Duodenal mucosa (tissue), 2 donors: ENCODE results near the gene RASAL2.

Source experiments
- H3K27ac ChIP-seq: one replicate; pipeline ENCODE4 v1.7.0; 2013; ENCODE audit warnings: low read depth, low read length
- H3K27me3 ChIP-seq, 2 donors: one replicate each; pipeline ENCODE4 v1.7.0; 2013; ENCODE audit warnings: low read length in 2 of 2, control low read depth in 1 of 2; ENCODE audit not compliant: insufficient read depth in 2 of 2, control insufficient read depth in 1 of 2
- H3K36me3 ChIP-seq, 2 donors: one replicate each; pipeline ENCODE4 v1.7.0; 2013; ENCODE audit warnings: low read length in 2 of 2, control low read depth in 1 of 2; ENCODE audit not compliant: insufficient read depth in 2 of 2, control insufficient read depth in 1 of 2
- H3K4me1 ChIP-seq, 2 donors: one replicate each; pipeline ENCODE4 v1.7.0; 2013; ENCODE audit warnings: low read length in 2 of 2, control low read depth in 1 of 2; ENCODE audit not compliant: insufficient read depth in 2 of 2, control insufficient read depth in 1 of 2
- H3K4me3 ChIP-seq, 2 donors: one replicate each; pipeline ENCODE4 v1.7.0; 2013; ENCODE audit warnings: low read length in 2 of 2, low read depth in 1 of 2
- H3K9ac ChIP-seq, 2 donors: one replicate each; pipeline ENCODE4 v1.7.0; 2013; ENCODE audit warnings: low read length in 2 of 2, low read depth in 1 of 2
- H3K9me3 ChIP-seq, 2 donors: one replicate each; pipeline ENCODE4 v1.7.0; 2013; ENCODE audit warnings: low read length in 2 of 2, control low read depth in 1 of 2; ENCODE audit not compliant: control insufficient read depth in 1 of 2

The RASAL2 gene

GRCh38 chr1:178408871-178409270 lies 315.0 kb downstream of the RASAL2 start:
- H3K9ac ChIP-seq = no peak overlapping the region
- no peak overlapping the region for H3K27ac ChIP-seq
- no peaks in the 10 kb centered on the region for H3K4me1 ChIP-seq
- H3K4me3 ChIP-seq = no peak overlapping the region
- no peaks in the 10 kb centered on the region for H3K9me3 ChIP-seq
- no peaks in the 10 kb centered on the region for H3K36me3 ChIP-seq
- no peaks in the 10 kb centered on the region for H3K27me3 ChIP-seq

- H3K4me3 ChIP-seq = no peak overlapping the region
- H3K27me3 ChIP-seq = no peaks in the 10 kb centered on the region
- no peaks in the 10 kb centered on the region for H3K36me3 ChIP-seq
- H3K9me3 ChIP-seq = no peaks in the 10 kb centered on the region
- H3K27ac ChIP-seq = no peak overlapping the region
- H3K9ac ChIP-seq = no peak overlapping the region
- no peaks in the 10 kb centered on the region for H3K4me1 ChIP-seq
These were observed 315.6 kb downstream of the RASAL2 start for GRCh38 chr1:178409541-178409940.

GRCh38 chr1:178411756-178412399 lies 318.0 kb downstream of the RASAL2 start:
- no peaks in the 10 kb centered on the region for H3K4me1 ChIP-seq
- no peaks in the 10 kb centered on the region for H3K36me3 ChIP-seq
- no peak overlapping the region for H3K27ac ChIP-seq
- no peak overlapping the region for H3K4me3 ChIP-seq
- H3K9me3 ChIP-seq = no peaks in the 10 kb centered on the region
- H3K27me3 ChIP-seq = no peaks in the 10 kb centered on the region
- H3K9ac ChIP-seq = no peak overlapping the region

GRCh38 chr1:178412400-178412770 lies 318.5 kb downstream of the RASAL2 start:
- Histone ChIP-seq H3K27me3 (no peaks in the 10 kb centered on the region), H3K9ac (no peak overlapping the region), H3K4me3 (no peak overlapping the region)

GRCh38 chr1:178417858-178418257 lies 324.0 kb downstream of the RASAL2 start:
- H3K27ac ChIP-seq = no peak overlapping the region
- no peak overlapping the region for H3K4me3 ChIP-seq
- H3K27me3 ChIP-seq = no peaks in the 10 kb centered on the region
- no peaks in the 10 kb centered on the region for H3K9me3 ChIP-seq
- peaks cover 0 to 6% of the 10 kb centered on the region in 2 donors for H3K4me1 ChIP-seq
- H3K36me3 ChIP-seq = no peaks in the 10 kb centered on the region
- no peak overlapping the region for H3K9ac ChIP-seq

More at GRCh38 chr1:178412400-178412770, 318.5 kb downstream of the RASAL2 start:
- H3K9me3 ChIP-seq = no peaks in the 10 kb centered on the region
- H3K36me3 ChIP-seq = no peaks in the 10 kb centered on the region
- no peaks in the 10 kb centered on the region for H3K4me1 ChIP-seq
- H3K27ac ChIP-seq = no peak overlapping the region

- Histone ChIP-seq H3K4me1 (peaks cover 0 to 6% of the 10 kb centered on the region in 2 donors), H3K9ac (no peak overlapping the region), H3K36me3 (no peaks in the 10 kb centered on the region), H3K4me3 (no peak overlapping the region), H3K27me3 (no peaks in the 10 kb centered on the region), H3K27ac (no peak overlapping the region), H3K9me3 (no peaks in the 10 kb centered on the region)
These were observed 324.5 kb downstream of the RASAL2 start for GRCh38 chr1:178418284-178418955.

GRCh38 chr1:178434360-178434759 lies 340.5 kb downstream of the RASAL2 start:
- no peak overlapping the region for H3K9ac ChIP-seq

GRCh38 chr1:178434899-178435435 lies 341.1 kb downstream of the RASAL2 start:
- no peak overlapping the region for H3K9ac ChIP-seq
- H3K27me3 ChIP-seq = no peaks in the 10 kb centered on the region
- no peaks in the 10 kb centered on the region for H3K36me3 ChIP-seq
- H3K4me1 ChIP-seq = no peaks in the 10 kb centered on the region
- no peak overlapping the region for H3K4me3 ChIP-seq
- no peak overlapping the region for H3K27ac ChIP-seq
- H3K9me3 ChIP-seq = no peaks in the 10 kb centered on the region

More at GRCh38 chr1:178434360-178434759, 340.5 kb downstream of the RASAL2 start:
- Histone ChIP-seq H3K4me1 (no peaks in the 10 kb centered on the region), H3K36me3 (no peaks in the 10 kb centered on the region), H3K27me3 (no peaks in the 10 kb centered on the region), H3K9me3 (no peaks in the 10 kb centered on the region), H3K27ac (no peak overlapping the region), H3K4me3 (no peak overlapping the region)

GRCh38 chr1:178436899-178437298 lies 343.0 kb downstream of the RASAL2 start:
- Histone ChIP-seq H3K36me3 (peaks cover 2% of the 10 kb centered on the region in 2 donors), H3K4me3 (no peak overlapping the region), H3K27ac (no peak overlapping the region), H3K27me3 (no peaks in the 10 kb centered on the region), H3K9ac (no peak overlapping the region), H3K4me1 (no peaks in the 10 kb centered on the region), H3K9me3 (no peaks in the 10 kb centered on the region)

GRCh38 chr1:178438432-178438831 lies 344.5 kb downstream of the RASAL2 start:
- H3K9me3 ChIP-seq = no peaks in the 10 kb centered on the region
- no peaks in the 10 kb centered on the region for H3K27me3 ChIP-seq
- H3K36me3 ChIP-seq = peaks cover 5 to 14% of the 10 kb centered on the region in 2 donors
- H3K9ac ChIP-seq = no peak overlapping the region
- H3K4me1 ChIP-seq = no peaks in the 10 kb centered on the region
- H3K27ac ChIP-seq = no peak overlapping the region
- no peak overlapping the region for H3K4me3 ChIP-seq
